Chondrocyte (in vitro differentiated cells): ENCODE measurements around the gene CELA2A. TPM values are rescaled to one million over a fixed set of nuclear protein-coding genes. Genes with fewer than 3 reads are reported as not detected.
"Not testable (repeated sequence)": the region's sequence is repeated elsewhere in the genome, so short reads cannot be mapped to it uniquely, and the experiment has no call there.

Experiments used
- DNase-seq: peaks from one replicate; pipeline ENCODE4 v3.0.0; 2021; ENCODE audit warnings: mixed read lengths, low spot score
- H3K27ac Mint-ChIP-seq: one replicate; pipeline ENCODE4 v1.8.0; 2021; ENCODE audit warnings: mild to moderate bottlenecking, moderate library complexity, mixed read lengths; ENCODE audit not compliant: unreplicated experiment
- H3K27me3 Mint-ChIP-seq: 2 replicates; pipeline ENCODE4 v1.8.0; 2021; ENCODE audit warnings: low read depth, mixed read lengths
- H3K36me3 Mint-ChIP-seq: 2 replicates; pipeline ENCODE4 v1.8.0; 2021; ENCODE audit warnings: low read depth, mixed read lengths
- H3K4me1 Mint-ChIP-seq: 2 replicates; pipeline ENCODE4 v1.8.0; 2021; ENCODE audit warnings: low read depth, mild to moderate bottlenecking, mixed read lengths
- H3K4me3 Mint-ChIP-seq: one replicate; pipeline ENCODE4 v1.8.0; 2021; ENCODE audit warnings: mild to moderate bottlenecking, moderate library complexity, mixed read lengths; ENCODE audit not compliant: unreplicated experiment
- H3K9me3 Mint-ChIP-seq: 2 replicates; pipeline ENCODE4 v1.8.0; 2021; ENCODE audit warnings: low read depth, mixed read lengths
- total RNA-seq: library from RNA; stranded (reverse); gene quantifications from 3 replicates; pipeline ENCODE4 v1.2.1, GENCODE V29; 2021
- TF ChIP-seq, protein P1 (sequence below): fragments of 200-600 bp; sonication (generic); IDR thresholded peaks from 2 replicates; pipeline ENCODE4 v1.5.0; 2021; ENCODE audit warnings: antibody characterized with exemption, mild to moderate bottlenecking, moderate library complexity

The CELA2A gene
- total RNA-seq, 1 donor from 2014 or later, result not detected

DNA sequence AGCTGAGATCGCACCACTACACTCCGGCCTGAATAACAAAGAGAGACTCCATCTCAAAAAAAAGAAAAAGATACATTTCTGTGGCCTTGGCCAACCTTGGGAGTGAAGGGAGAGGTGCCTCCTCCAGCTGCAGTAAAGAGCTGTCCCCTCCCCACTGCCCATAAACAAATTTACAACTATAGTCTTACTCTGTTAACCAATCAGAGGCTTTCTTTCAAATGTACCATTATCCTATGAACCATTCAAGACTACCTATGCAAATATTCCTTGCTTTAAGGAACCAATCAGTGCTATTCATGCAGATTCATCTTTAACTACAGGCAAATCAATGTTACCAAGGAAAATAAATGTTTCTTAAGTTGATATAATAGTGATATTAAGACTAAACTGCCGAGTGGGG, 20.4 kb downstream of the CELA2A start:
- Mint-ChIP-seq H3K27ac (no peak overlapping the region), H3K36me3 (no peaks in the 10 kb centered on the region), H3K4me1 (no peaks in the 10 kb centered on the region), H3K9me3 (no peaks in the 10 kb centered on the region), H3K4me3 (no peak overlapping the region), H3K27me3 (no peaks in the 10 kb centered on the region)
- DNase-seq, result no peak
- TF ChIP-seq, protein P1, sequence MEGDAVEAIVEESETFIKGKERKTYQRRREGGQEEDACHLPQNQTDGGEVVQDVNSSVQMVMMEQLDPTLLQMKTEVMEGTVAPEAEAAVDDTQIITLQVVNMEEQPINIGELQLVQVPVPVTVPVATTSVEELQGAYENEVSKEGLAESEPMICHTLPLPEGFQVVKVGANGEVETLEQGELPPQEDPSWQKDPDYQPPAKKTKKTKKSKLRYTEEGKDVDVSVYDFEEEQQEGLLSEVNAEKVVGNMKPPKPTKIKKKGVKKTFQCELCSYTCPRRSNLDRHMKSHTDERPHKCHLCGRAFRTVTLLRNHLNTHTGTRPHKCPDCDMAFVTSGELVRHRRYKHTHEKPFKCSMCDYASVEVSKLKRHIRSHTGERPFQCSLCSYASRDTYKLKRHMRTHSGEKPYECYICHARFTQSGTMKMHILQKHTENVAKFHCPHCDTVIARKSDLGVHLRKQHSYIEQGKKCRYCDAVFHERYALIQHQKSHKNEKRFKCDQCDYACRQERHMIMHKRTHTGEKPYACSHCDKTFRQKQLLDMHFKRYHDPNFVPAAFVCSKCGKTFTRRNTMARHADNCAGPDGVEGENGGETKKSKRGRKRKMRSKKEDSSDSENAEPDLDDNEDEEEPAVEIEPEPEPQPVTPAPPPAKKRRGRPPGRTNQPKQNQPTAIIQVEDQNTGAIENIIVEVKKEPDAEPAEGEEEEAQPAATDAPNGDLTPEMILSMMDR, result no peak

DNA sequence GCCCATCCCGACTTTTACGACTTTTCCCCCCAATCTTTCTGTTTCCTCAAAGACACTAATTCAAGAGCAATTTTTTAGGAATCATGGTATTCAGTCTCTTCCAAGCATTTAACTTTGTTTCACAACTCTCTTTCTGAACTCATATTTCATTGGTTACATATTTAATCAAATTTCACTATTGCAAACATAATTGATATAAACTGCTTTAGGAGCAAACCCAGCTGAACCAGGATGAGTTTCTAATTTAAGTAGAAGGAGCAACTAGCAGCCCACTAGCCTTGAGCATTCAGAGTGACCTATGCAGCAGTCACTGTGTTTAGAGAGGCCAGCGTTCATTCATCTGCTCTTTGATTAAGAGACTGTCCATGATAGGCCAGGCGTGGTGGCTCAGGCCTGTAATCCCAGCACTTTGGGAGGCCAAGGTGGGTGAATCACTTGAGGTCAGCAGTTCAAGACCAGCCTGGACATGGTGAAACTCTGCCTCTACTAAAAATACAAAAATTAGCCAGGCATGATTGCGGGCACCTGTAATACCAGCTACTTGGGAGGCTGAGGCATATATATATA, 21.2 kb downstream of the CELA2A start:
- no peak for DNase-seq
- no peaks in the 10 kb centered on the region for H3K36me3 Mint-ChIP-seq
- H3K4me3 Mint-ChIP-seq, result no peak overlapping the region
- no peaks in the 10 kb centered on the region for H3K27me3 Mint-ChIP-seq
- TF ChIP-seq, protein P1, result no peak
- no peaks in the 10 kb centered on the region for H3K9me3 Mint-ChIP-seq
- H3K27ac Mint-ChIP-seq, result no peak overlapping the region
- H3K4me1 Mint-ChIP-seq, result no peaks in the 10 kb centered on the region

DNA sequence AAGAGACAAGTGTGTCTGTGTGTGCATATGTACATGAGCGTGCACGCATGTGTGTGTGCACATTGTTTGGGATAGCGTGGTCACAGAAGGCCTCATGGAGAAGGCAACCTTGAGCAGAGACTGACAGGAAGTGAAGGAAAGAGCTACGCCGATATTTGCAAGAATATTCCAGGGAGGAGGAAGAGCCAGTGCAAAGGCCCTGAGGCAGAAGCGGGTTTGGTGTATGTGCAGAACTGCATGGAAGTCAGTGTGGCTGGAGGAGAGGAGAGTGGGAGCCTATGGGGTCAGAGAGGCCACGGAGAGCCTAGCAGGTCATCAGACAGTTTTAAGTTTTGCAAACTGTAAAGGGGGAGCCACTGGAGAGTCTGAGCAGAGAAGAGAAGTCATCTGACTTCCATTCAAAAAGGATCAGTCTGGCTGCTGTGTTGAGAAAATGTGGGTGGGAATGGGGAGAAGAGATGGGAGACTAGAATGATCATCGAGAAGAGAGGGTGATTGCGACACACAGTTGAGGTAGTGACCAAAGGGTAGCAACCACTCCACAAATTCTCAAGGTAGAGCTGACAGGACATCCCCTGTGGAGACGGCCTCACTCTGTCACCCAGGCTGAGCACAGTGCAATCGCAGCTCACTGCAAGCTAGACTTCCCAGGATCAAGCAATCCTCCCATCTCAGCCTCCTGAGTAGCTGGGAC, 23.3 kb downstream of the CELA2A start:
- no peak for DNase-seq
- no peaks in the 10 kb centered on the region for H3K9me3 Mint-ChIP-seq
- no peaks in the 10 kb centered on the region for H3K4me1 Mint-ChIP-seq
- H3K4me3 Mint-ChIP-seq, result no peak overlapping the region
- TF ChIP-seq, protein P1, result no peak
- no peak overlapping the region for H3K27ac Mint-ChIP-seq
- H3K36me3 Mint-ChIP-seq, result no peaks in the 10 kb centered on the region
- H3K27me3 Mint-ChIP-seq, result no peaks in the 10 kb centered on the region

DNA sequence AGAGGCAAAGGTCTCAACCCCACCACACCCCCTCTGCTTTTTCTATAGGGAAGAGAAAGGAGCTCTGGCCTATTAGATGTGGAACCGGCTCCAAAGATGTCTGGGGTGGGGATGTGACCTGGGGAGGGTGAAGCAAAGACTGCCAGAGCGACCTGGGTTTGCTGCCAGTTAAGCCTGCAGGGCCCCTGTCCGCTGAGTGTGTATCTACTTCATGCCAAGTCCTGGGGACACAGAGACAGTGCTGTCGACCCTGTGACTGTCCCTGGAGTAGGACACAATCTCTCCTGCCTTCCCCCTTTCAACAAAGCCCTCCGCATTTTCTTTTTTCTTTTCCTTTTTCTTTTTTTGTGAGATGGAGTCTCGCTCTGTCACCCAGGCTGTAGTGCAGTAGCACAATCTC, 25.9 kb downstream of the CELA2A start:
- H3K27ac Mint-ChIP-seq, H3K4me1 Mint-ChIP-seq, DNase-seq, H3K9me3 Mint-ChIP-seq, H3K27me3 Mint-ChIP-seq, H3K4me3 Mint-ChIP-seq, H3K36me3 Mint-ChIP-seq: not testable (repeated sequence)

DNA sequence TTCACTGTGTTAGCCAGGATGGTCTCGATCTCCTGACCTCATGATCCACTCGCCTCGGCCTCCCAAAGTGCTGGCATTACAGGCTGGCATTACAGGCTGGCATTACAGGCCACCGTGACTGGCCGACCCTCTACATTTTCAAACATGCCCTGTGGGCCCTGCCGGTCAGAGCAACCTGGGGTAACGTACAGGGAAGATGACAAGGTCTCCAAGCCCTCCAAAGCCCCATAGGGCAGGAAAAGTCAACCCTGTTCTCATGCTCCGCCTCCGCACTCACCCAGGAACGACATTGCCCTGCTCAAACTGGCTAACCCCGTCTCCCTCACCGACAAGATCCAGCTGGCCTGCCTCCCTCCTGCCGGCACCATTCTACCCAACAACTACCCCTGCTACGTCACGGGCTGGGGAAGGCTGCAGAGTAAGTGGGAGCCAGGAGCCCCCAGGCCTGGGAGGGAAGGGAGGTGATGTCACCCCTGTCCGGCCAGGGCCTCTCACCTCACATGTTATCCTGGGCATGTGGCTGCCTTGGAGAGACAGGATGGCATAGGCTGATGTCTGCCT, 26.5 kb downstream of the CELA2A start:
- H3K4me1 Mint-ChIP-seq, H3K9me3 Mint-ChIP-seq, H3K27ac Mint-ChIP-seq, H3K36me3 Mint-ChIP-seq, H3K27me3 Mint-ChIP-seq, H3K4me3 Mint-ChIP-seq, DNase-seq: not testable (repeated sequence)

DNA sequence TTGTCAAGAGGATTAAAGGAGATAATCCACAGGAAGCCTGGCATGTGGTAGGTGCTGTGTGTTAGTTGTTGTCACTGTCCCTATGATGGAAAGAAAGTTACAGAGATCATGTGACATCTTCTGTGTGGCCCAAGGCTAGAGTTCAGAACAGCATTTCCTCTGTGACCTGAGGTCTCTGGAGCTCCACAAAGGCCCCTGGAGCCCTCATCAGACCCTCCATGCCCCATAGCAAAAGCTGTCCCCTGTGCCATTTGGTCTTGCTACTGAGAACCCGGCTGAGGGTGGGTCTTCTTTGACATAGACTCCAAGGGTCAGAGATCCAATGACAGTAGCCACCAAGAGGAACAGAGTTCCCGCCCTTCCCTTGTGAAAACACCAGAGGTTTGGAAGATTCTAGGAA, 27.4 kb downstream of the CELA2A start:
- H3K4me1 Mint-ChIP-seq, result no peaks in the 10 kb centered on the region
- H3K36me3 Mint-ChIP-seq, result peaks cover 3% of the 10 kb centered on the region
- no peaks in the 10 kb centered on the region for H3K9me3 Mint-ChIP-seq
- H3K4me3 Mint-ChIP-seq, result no peak overlapping the region
- TF ChIP-seq, protein P1, result no peak
- no peak overlapping the region for H3K27ac Mint-ChIP-seq
- DNase-seq, result no peak
- H3K27me3 Mint-ChIP-seq, result no peaks in the 10 kb centered on the region

DNA sequence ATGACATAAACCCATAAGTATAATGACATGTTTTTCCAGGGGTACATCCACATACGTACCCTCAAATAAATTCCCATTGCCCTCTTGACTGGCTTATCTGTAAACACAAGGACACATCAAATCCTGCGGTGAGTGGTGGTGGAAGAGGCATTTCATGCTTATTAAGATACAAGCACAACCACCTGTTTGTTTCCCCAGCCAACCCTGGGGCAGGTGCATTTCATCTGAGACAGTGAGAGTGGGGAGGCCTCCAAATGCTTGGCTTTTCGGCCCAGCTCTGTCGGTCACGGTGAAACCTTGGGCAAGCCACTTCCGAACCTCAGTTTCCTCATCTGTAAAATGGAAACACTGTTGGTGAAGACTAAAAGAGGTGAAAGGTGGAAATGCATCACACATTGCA, 27.9 kb downstream of the CELA2A start:
- not testable (repeated sequence) for H3K9me3 Mint-ChIP-seq, H3K4me3 Mint-ChIP-seq, H3K27me3 Mint-ChIP-seq, H3K36me3 Mint-ChIP-seq, DNase-seq, H3K4me1 Mint-ChIP-seq, H3K27ac Mint-ChIP-seq
